D341Med (cell line): Measurements from ENCODE around the gene IL13RA2.

Experiments
- DNase-seq: peaks from one replicate; pipeline ENCODE4 v3.0.0; 2012; ENCODE audit warnings: low spot score

The IL13RA2 gene

DNA sequence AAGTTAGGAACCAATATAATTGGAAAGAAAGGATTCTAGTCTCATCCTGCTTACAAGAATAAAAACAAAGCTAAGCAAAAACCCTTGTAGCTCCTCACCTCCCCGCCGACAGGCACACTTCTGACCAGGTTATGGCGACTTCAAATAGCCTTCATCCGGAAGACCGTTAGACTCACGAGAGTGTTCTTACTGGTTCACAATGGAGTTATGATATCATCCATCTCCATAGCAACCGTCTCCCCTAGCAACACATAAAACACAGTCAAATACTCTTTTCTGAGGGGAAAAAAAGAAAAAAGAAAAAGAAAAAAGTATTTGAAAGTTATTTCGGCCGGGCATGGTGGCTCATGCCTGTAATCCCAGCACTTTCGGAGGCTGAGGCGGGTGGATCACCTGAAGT lies at the start of gene IL13RA2:
Gene IL13RA2, minus strand, starts transcription at position 162 of the 400 bp plus-strand sequence. CDS start 347 bp downstream, outside the sequence.
- no peak for DNase-seq

DNA sequence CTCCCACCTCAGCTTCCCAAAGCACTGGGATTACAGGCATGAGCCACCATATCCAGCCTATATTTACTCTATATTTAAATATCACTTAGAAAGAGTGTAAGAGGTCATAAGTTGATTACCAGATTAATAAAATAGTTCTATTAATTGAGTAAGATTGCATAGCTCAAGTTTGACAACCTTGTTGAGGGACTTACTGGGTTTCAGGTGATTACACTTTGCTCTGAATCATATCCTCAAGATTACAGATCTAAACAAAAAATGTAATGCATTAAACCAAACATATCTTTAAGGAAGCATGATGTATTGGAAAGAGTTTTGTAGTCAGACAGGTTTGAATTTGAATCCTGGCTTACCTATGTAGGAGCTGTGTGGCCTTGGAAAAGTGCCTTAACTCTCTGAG lies 47.9 kb upstream of the IL13RA2 start:
- no peak for DNase-seq

DNA sequence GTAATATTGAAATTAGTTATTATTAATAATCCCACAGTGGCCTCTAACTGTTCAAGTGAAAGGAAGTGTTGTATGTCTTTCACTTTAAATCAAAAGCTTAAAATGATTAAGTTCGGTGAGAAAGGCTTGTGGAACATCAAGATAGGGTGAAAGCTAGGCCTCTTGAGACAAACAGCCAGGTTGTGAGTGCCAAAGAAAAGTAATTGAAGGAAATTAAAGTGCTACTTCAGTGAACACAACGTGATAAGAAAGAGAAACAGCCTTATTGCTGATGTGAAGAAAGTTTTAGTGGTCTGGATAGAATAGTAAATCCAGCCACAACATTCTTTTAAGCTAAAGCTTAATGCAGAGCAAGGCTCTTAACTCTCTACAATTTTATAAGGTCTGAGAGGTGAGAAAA lies 42.6 kb upstream of the IL13RA2 start:
- no peak for DNase-seq

DNA sequence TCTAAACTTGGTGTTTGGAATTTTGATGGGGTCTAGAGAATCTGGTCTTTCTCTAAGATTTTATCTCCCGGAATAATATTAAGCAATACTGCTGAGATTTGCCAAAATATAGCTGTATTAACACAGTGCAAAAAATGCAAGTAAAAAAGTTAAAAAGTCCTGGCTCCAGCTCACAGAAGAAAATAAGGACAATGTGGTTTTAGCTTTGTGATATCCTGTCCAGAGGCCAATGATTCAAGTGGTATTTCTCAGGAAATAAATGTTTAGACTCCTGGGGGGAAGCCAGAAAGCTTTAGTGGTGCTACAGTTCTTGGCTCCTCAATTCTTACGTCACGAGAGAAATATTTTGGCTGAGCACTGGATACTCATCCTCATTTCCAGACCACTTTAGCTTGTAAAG lies 40.9 kb upstream of the IL13RA2 start:
- no peak for DNase-seq

- no peak for DNase-seq
These were observed 37.5 kb upstream of the IL13RA2 start for GRCh38 chrX:115054876-115055275.

DNA sequence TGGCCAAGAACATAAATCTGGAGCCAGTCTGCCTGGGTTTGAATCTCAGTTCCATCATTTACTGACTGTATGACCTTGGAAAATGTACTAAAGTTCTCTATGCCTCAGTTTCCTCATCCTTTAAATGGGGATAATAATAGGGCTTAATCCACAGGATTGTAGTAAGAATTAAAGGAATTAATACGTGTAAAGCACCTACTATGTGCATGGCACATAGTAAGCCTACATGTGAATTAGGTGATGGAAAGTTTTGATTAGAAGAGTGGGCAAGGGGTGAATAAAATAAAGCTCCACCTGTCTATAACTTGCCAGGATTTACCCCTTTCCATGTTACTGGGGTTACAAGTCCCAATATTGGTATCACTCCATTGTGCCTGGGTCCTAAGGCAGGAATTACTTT lies 35.8 kb upstream of the IL13RA2 start:
- no peak for DNase-seq

DNA sequence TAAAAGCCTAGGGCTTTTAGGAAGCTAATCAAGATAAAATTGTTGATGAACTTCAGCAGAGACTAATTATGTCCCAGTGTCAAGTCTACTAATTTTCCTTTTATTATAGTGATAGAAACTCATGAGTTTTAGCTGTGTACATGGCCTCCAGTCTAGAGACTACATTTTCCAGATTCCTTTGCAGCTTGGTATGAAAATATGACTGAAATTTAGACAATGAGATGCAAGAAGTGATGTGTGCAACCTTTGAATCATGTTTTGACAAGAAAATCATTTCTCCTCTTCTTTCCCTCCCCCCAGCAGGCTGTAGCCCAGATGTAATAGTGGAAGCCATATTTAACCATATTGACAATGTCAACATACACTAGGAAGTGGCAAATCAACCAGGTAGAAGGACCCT lies 30.3 kb upstream of the IL13RA2 start:
- no peak for DNase-seq

DNA sequence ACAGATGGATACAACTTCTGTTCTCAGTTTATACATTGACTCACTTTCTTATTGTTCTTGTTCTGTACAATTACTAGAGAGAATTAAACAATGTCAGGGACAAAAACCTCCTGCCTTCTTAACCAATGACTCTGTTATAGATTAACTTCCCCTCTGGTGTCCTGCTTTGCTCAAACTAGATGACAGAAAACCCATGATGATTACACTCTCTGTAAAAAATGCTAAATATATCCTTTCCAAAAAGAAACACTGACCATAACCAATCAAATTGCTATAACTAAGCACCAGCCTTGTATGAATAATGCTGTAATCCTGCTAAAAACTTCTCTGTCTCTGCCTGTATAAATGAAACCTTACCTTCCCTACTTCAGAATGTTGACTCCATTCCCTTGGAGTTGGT lies 29.8 kb upstream of the IL13RA2 start:
- no peak for DNase-seq

DNA sequence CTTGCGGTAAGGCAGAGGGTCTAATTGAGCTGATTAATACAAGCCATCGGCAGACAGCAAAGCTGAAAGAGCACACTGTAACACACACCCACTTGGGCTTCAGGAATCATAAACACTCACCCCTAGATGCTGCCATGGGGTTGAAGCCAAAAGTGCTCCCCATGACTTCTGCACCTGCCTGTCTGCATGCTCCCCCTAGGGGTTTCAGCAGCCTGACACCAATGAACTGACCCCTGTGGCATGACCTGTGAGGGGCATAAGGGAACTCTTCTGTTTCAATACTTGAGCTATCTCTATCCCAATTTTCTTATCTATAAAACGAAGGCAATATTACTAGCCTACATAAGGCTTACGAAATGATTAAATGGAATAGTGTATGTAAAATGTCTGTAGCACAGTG lies 23.0 kb upstream of the IL13RA2 start:
- no peak for DNase-seq

DNA sequence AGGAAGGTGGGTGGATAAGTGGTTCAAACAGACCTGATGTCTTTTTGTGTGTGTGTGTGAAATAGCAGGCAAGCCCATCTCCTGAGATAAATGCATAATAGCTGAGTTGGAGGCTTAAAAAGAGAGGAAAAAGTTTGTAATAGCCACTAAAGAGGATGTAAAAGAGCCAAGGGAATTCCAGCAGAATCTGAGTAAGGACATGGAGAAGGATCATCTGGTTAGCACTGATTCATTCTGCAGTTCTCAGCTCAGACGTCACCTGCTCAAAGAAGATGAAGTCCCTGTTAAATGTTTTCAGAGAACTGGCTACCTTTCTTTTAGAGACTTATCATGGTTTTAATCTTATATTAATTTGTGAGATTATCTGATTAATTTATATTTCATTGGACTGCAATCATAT lies 21.0 kb upstream of the IL13RA2 start:
- no peak for DNase-seq

DNA sequence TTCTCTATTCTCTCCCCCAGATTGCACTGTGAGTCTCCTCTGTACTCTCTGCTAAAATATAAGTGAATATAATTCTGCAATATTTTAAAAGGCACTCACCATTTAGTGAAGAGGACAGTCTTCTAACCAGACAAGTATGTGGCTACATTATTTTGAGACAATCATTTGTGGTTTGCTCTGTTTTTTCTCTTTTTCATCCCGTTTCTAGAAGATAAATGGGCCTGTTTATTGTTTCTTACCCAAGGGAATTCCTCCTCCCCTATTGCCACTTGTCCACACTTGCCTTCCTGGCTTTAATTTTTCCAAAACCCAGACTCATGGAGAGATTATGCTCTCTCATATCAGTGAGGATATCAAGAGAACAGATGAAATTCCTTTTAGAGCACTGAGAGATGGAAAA lies 18.6 kb upstream of the IL13RA2 start:
- DNase-seq, result no peak

DNA sequence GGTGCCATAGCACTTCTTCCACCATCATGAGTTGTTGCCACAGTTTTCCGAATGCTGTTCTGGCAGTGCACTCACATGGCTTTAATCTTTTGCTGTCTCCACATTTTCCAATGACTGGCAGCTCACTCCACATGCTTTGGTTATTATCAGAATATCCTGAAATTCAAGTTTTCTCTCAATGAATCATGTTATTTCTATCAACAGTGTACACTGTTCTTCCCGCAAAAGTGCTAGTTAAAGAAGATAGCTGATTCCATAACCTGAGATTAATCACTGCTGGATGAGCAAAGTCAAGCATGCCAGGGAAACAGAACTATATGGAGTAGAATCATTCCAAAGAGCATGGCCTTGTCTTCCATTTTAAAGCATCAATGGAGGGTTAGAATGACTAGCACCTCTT lies 14.6 kb upstream of the IL13RA2 start:
- no peak for DNase-seq

- DNase-seq, result no peak
These were observed 13.2 kb upstream of the IL13RA2 start for GRCh38 chrX:115030625-115031024.

- DNase-seq, result no peak
These were observed 12.6 kb upstream of the IL13RA2 start for GRCh38 chrX:115029869-115030570.

- DNase-seq, result no peak
These were observed 12.0 kb upstream of the IL13RA2 start for GRCh38 chrX:115029440-115029839.

GRCh38 chrX:115023811-115024210 lies 6.4 kb upstream of the IL13RA2 start:
- no peak for DNase-seq

DNA sequence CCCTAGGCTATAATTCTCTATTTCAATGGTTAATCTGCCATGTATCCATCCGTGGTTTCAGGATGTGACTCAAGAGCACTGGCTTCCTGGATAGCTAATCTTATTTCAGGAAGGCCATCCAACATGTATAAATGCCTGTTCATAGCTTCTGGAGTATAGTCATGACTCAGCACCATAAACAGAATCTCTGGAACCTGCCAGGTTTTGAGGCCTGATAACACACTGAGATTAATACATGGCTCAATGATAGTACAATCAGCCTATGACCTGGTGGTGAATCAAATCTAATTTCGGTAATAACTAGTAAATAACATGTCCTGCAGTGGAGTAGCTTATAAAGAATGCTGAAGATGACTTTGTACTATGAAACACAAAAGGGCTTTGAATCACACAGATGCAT lies 5.7 kb upstream of the IL13RA2 start:
- no peak for DNase-seq

DNA sequence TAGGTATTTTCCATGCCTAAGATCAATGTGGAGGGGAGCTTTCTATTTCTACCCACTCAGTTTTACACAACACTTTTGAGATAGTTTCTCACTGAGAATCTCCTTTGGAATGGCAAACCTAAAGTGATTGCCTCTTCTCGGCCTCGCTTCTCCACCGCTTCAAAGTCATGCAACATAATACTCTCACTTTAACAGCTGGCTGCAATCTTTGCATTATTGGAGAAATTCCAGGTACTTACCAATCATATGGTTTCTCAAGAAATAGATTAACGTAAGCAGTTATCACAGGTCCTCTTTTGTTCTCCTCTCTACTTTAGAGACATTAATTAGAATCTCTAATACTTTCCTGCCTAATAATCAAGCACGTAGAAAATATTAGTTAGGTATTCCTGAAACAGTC lies 3.7 kb upstream of the IL13RA2 start:
- no peak for DNase-seq

- DNase-seq, result no peak
These were observed 1.5 kb upstream of the IL13RA2 start for GRCh38 chrX:115018944-115019343.

DNA sequence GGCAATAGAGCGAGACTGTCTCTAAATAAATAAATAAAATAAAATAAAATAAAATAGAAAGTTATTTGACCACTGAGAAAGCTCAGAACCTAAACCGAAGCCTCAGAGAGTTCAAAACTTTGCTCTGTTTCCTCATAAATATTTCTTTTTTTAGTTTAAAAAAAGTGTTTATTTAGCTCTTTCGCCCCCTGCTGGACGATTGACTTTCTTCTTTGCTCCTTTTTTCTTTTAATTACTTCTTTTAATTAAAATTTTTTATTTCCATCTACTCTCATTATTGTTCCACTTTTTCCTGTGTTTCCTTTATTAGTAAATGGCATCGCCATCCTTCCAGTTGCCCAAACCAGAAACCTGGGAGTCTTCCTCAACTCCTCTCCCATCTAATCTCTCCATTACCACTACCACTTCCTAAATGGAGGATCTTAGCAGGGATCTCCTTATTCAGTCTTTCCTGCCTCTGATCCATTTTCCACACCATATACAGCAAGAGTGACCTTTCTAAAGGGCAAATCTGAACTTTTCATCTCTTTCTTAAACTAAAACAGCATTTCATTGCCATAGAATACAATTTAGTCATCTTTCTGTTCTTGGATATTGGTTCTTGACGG lies 728 bp upstream of the IL13RA2 start:
- no peak for DNase-seq

DNA sequence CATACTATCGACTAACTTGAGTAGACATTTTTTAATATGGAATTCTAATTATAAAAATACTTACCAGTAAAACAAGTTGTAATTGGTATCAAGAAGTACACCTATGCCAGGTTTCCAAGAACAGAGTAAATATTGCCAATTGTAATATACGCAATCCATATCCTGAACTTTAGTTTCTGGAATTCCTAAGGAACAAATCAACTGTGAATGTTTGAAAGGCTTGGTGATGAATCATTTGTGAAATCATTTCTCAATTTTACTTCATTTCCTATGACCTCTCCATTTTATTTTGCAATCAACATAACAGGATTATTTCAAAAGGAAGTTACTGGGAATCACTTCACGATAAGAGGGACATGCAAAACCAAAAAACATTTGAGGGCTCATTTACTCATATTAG lies 3.7 kb downstream of the IL13RA2 start:
- no peak for DNase-seq

DNA sequence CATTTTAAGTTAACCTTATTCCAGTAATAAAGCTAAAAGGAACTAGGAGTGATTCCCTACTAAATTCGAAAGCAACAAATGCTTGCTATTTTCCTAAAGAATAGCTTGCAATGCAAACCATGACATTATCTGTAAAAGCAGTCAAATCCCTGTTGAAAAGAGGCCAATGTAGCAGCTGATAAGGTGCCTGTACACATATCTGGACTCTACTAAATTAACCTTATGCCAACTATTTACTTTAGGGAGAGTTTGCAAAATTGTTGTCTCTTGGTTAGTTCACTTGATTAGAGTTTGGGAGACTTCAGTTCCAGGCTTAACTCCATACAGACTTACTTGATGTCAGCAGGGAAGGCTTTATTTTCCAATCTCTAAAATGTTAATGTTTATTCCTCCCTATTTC lies 6.0 kb downstream of the IL13RA2 start:
- DNase-seq, result no peak

- DNase-seq, result no peak
These were observed 17.5 kb downstream of the IL13RA2 start for GRCh38 chrX:114999906-115000305.

- DNase-seq, result no peak
These were observed 19.6 kb downstream of the IL13RA2 start for GRCh38 chrX:114997779-114998178.
